MM.1S (cell line): ENCODE results near the gene COL24A1.

Experiments
- CTCF ChIP-seq: fragments of 300-600 bp; sonication (generic); IDR thresholded peaks from 2 replicates; pipeline ENCODE4 v1.5.1; 2016; ENCODE audit warnings: antibody characterized with exemption, low read length, mixed read lengths
- EZH2 ChIP-seq: fragments of 300-600 bp; sonication (generic); optimal IDR thresholded peaks from 2 replicates; pipeline ENCODE3; 2017; ENCODE audit warnings: low read depth, mild to moderate bottlenecking, antibody characterized with exemption, low read length, mixed read lengths
- EZH2phosphoT487 ChIP-seq: fragments of 300-600 bp; sonication (generic); IDR thresholded peaks from 2 replicates; pipeline ENCODE4 v1.6.1; 2018; ENCODE audit warnings: antibody characterized with exemption, low read length

GRCh38 chr1:85900921-85901320 is 255.7 kb downstream of the COL24A1 start:
- TF ChIP-seq CTCF, result no peak
- no peak for TF ChIP-seq EZH2
- no peak for TF ChIP-seq EZH2phosphoT487
